ENCODE data around the gene UNC45A.
A peak's percentile ranks its signal among the peaks of the same experiment; 100 is the strongest.

UNC45A gene

DNA sequence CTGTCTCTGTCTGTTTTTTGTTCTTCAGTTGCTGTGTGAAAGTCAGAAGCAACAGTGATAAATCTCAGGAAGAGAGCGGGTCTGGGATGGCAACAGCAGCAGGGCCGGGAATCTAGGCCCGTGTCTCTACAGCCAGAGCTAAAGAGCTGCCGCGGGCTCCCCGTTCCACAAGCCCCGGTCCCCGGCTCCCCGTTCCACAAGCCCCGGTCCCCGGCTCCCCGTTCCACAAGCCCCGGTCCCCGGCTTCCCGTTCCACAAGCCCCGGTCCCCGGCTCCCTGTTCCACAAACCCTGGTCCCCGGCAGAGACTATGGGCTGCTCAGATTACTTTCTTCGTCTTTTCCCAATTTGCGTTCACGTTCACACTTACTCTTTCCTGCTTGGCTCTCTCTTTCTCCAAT, 39.1 kb downstream of the UNC45A start:
- Histone ChIP-seq H3K4me1 (ENCODE audit: low read depth, poor library complexity, severe bottlenecking) (no peaks in the 10 kb centered on the region), H3K36me3 (ENCODE audit: insufficient read depth) (peaks cover 16% of the 10 kb centered on the region; the same call in 1 of the 2 replicates), H3K4me3 (IDR thresholded peaks at IDR 0.05; ENCODE audit: insufficient read depth, low read depth, low read length) (no peak overlapping the region), H3K9ac (no peak overlapping the region), H3K27me3 (ENCODE audit: insufficient read depth, low read depth) (no peaks in the 10 kb centered on the region), H2AFZ (ENCODE audit: low read depth) (no peak overlapping the region), H3K27ac (no peak overlapping the region), H3K79me2 (ENCODE audit: insufficient read depth, low read depth) (no peaks in the 10 kb centered on the region), H3K4me2 (no peak overlapping the region), H4K20me1 (ENCODE audit: insufficient read depth) (no peaks in the 10 kb centered on the region)
- no peak for TF ChIP-seq CTCF (conservative IDR thresholded peaks at IDR 0.05; ENCODE audit: low read depth, low read length)

GRCh38 chr15:90979582-90979981, 44.5 kb downstream of the UNC45A start:
- Histone ChIP-seq H3K4me3 (IDR thresholded peaks at IDR 0.05; ENCODE audit: insufficient read depth, low read depth, low read length) (no peak overlapping the region), H3K36me3 (ENCODE audit: insufficient read depth) (peaks cover 24% of the 10 kb centered on the region; the same call in 1 of the 2 replicates), H3K79me2 (ENCODE audit: insufficient read depth, low read depth) (peaks cover 6% of the 10 kb centered on the region), H3K27ac (peak overlapping the region; percentile 5; the same call in 1 of the 2 replicates), H2AFZ (ENCODE audit: low read depth) (no peak overlapping the region), H4K20me1 (ENCODE audit: insufficient read depth) (no peaks in the 10 kb centered on the region), H3K4me1 (ENCODE audit: low read depth, poor library complexity, severe bottlenecking) (peaks cover 14% of the 10 kb centered on the region), H3K9ac (no peak overlapping the region), H3K4me2 (no peak overlapping the region), H3K27me3 (ENCODE audit: insufficient read depth, low read depth) (no peaks in the 10 kb centered on the region)
- TF ChIP-seq CTCF (conservative IDR thresholded peaks at IDR 0.05; ENCODE audit: low read depth, low read length): no peak

GRCh38 chr15:90981681-90982080, 46.6 kb downstream of the UNC45A start:
- H3K4me2 ChIP-seq: no peak overlapping the region
- H2AFZ ChIP-seq (ENCODE audit: low read depth): no peak overlapping the region
- no peak for TF ChIP-seq CTCF (conservative IDR thresholded peaks at IDR 0.05; ENCODE audit: low read depth, low read length)
- no peak overlapping the region for H3K9ac ChIP-seq
- H4K20me1 ChIP-seq (ENCODE audit: insufficient read depth): 0 out of 2 replicates have a peak, but pooled peaks cover 5% of the 10 kb centered on the region
- H3K4me1 ChIP-seq (ENCODE audit: low read depth, poor library complexity, severe bottlenecking): peaks cover 14% of the 10 kb centered on the region
- peaks cover 20% of the 10 kb centered on the region; the same call in 1 of the 2 replicates for H3K36me3 ChIP-seq (ENCODE audit: insufficient read depth)
- H3K79me2 ChIP-seq (ENCODE audit: insufficient read depth, low read depth): peaks cover 25% of the 10 kb centered on the region
- H3K4me3 ChIP-seq (IDR thresholded peaks at IDR 0.05; ENCODE audit: insufficient read depth, low read depth, low read length): no peak overlapping the region
- H3K27me3 ChIP-seq (ENCODE audit: insufficient read depth, low read depth): no peaks in the 10 kb centered on the region
- H3K27ac ChIP-seq: no peak overlapping the region

DNA sequence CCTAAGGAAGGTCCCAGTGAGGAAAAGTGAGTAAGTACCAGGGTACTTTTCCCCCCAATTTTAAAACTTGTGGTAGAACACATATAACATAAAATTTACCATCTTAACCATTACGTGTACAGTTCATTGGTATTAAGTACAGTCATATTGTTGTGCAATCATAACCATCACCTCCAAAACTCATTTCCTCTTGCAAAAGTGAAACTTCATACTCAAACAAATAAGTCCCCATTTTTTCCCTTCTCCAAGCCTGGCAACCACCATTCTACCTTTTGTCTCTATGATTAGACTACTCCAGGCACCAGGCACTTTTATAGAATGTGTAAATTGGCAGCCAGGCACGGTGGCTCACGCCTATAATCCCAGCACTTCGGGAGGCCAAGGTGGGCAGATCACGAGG, 47.0 kb downstream of the UNC45A start:
- peaks cover 20% of the 10 kb centered on the region; the same call in 1 of the 2 replicates for H3K36me3 ChIP-seq (ENCODE audit: insufficient read depth)

More for the DNA sequence above, 47.0 kb downstream of the UNC45A start:
- Histone ChIP-seq H3K4me1 (ENCODE audit: low read depth, poor library complexity, severe bottlenecking) (peaks cover 19% of the 10 kb centered on the region), H4K20me1 (ENCODE audit: insufficient read depth) (0 out of 2 replicates have a peak, but pooled peaks cover 5% of the 10 kb centered on the region), H3K9ac (no peak overlapping the region), H3K4me2 (no peak overlapping the region), H3K79me2 (ENCODE audit: insufficient read depth, low read depth) (peaks cover 30% of the 10 kb centered on the region), H2AFZ (ENCODE audit: low read depth) (no peak overlapping the region), H3K4me3 (IDR thresholded peaks at IDR 0.05; ENCODE audit: insufficient read depth, low read depth, low read length) (no peak overlapping the region), H3K27me3 (ENCODE audit: insufficient read depth, low read depth) (no peaks in the 10 kb centered on the region), H3K27ac (no peak overlapping the region)
- TF ChIP-seq CTCF (conservative IDR thresholded peaks at IDR 0.05; ENCODE audit: low read depth, low read length): no peak
